ENCODE data around the gene RNF213. TPM values are rescaled to one million over a fixed set of nuclear protein-coding genes. Genes with fewer than 3 reads are reported as not detected.
A peak's percentile ranks its signal among the peaks of the same experiment; 100 is the strongest.

Gene RNF213
- total RNA-seq, 4 donors from 2014 or later = 83.6 to 205 (median 103) TPM

DNA sequence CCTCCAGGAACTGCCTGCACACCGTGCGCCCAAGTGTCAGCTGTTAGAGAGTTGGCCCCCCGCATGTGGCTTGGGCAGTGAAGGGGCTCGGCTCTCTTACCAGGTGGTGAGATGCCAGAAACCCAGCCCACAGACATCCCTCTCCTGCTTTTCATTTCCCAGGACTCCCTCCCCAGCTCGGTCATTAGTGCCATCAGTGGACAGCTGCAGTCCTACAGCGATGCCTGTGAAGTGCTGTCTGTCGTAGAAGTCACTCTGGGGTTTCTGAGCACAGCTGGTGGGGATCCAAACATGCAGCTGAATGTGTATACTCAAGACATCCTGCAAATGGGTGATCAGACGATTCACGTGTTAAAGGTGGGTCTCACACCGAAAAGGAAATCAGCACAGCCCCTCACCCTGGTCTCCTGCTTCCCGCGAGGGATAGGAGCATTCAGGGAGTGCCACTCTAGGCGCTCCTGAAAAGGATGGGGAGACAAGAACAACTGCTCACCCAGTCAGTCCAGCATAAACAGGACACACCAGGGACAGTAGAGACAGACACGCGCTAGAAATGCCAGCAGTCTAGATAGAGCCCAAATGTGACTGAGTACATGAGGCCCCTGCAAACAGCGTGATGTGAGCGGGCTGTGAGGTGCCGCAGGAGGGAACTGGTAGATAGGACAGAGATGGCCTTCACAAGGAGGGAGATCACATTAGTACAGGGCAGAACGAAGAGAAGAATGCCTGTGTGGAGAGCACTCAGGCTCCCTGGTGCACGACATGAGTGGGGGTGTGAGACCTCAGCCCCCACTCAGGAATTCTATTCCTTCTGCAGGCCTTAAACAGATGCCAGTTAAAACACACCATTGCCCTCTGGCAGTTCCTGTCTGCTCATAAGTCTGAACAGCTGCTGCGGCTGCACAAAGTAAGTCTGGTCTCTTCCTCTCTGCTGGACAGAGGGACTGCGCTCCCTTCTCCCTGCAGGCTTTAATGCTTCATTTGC lies 128.7 kb downstream of the RNF213 start:
- TF ChIP-seq, protein P1, sequence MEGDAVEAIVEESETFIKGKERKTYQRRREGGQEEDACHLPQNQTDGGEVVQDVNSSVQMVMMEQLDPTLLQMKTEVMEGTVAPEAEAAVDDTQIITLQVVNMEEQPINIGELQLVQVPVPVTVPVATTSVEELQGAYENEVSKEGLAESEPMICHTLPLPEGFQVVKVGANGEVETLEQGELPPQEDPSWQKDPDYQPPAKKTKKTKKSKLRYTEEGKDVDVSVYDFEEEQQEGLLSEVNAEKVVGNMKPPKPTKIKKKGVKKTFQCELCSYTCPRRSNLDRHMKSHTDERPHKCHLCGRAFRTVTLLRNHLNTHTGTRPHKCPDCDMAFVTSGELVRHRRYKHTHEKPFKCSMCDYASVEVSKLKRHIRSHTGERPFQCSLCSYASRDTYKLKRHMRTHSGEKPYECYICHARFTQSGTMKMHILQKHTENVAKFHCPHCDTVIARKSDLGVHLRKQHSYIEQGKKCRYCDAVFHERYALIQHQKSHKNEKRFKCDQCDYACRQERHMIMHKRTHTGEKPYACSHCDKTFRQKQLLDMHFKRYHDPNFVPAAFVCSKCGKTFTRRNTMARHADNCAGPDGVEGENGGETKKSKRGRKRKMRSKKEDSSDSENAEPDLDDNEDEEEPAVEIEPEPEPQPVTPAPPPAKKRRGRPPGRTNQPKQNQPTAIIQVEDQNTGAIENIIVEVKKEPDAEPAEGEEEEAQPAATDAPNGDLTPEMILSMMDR (IDR thresholded peaks at IDR 0.05) = no peak
- DNase-seq (ENCODE audit: low spot score) = no peak
- ATAC-seq (ENCODE audit: low FRiP score) = no peak

DNA sequence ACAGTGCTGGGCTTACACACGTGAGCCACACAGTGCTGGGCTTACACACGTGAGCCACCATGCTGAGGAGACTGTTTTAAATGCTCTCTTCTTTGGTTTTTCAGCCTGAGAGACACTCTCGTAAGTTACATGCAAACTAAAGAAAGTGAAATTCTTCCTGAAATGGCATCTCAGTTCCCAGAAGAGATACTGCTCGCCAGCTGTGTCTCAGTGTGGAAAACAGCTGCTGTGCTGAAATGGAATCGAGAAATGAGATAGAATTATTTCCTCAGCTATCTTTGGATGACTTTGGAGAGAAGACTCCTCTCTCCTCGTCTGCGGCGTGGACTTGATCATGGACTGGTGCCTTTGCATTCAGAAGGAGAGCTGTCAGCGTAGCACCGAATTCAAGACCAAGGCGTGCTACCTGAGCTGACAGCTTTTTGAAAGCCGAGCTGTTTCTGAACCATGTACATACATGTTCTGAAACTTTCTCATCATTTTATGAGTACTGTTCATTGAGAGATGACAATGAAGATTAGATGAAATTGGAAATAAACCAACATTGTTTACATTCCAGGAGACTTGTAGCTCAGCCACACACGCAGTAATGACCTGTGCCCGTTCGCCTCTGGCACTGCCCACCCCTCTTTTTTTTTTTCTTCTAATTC lies 132.7 kb downstream of the RNF213 start:
- DNase-seq (ENCODE audit: low spot score) (no peak), ATAC-seq (ENCODE audit: low FRiP score) (no peak)
- TF ChIP-seq, protein P1 (IDR thresholded peaks at IDR 0.05) = no peak

DNA sequence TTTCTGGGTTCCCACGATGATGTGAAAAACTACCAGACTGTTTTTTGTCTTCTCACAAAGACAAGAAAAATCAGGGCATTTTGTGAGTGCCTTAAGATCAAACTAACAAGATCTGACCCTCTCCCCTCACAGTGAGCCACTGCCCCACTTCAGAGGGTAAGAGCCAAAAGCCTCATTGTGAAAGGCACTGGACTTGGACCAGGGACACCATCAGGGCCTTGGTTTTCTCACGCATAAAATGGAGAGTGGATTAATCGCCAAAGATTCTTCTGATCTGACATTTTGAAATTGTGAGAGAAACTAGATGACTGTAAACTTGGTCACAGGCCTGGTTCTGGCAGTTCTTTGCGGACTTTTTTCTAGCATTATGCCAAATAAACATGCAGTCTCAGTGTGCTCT lies 133.3 kb downstream of the RNF213 start:
- DNase-seq (ENCODE audit: low spot score) = no peak
- ATAC-seq (ENCODE audit: low FRiP score) = no peak
- TF ChIP-seq, protein P1 (IDR thresholded peaks at IDR 0.05) = no peak

DNA sequence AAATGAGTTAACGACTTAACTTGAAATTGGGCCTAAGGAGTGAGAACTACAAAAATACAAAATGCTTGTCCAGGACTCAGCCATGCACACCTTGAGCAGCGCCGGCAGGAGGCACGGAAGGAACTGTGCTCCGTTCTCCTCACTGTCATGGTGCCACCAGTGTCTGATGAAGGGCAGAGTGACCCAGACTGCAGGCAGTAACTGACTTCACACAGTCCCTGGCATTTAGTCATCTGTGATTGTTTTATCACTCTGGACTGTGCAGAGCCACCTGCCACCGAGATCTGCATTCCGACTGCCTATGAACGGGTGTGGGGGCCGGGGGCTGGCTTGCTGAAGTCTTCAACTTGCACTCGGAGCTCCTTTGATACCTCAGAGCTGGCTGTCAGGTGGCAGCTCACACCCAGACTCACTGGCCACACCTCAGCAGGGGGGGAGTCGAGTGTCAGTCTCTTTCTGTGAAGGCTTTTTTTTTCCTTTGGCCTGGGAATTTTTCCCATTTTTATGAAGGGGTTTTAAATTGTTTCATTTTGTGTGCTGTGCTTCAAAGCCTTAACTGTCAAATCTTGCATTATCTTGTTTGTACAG lies 134.1 kb downstream of the RNF213 start:
- TF ChIP-seq, protein P1 (IDR thresholded peaks at IDR 0.05) = no peak
- DNase-seq (ENCODE audit: low spot score) = no peak
- no peak for ATAC-seq (ENCODE audit: low FRiP score)

DNA sequence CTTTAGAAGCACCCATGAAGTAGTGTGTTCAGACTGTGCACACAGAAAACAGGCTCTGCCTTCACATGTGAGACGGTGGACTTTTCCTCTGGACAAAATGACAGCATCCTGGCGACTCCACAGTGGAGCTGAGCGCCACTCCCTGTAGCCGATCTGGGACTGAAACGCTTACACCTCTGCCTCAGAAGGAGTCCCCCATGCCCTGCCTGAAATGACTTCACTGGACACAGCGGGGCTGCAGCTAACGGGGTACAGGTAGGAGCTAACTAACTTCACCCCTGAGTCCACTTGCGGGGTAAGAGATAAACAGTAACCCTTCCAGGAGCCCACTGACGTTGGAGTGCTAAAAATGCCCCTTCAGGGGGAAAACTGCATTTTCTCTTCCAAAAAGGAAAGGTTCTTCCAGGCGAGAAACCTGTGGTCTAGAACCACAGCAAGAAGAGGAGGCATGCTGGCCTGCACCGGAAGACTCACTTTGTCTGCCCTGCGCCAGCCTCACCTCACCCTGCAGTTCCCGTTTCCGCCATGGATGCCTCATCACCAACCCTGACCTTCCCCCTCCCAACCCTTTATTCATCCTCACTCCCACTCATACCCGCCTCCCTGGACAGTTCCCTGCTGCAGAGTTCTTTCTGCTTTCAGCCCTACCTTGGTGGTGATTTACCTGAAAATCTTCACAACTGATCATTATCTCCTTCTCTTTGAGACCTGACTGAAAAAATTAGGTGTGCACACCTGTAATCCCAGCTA lies 134.9 kb downstream of the RNF213 start:
- ATAC-seq (ENCODE audit: low FRiP score) = peak; percentile 71
- TF ChIP-seq, protein P1 (IDR thresholded peaks at IDR 0.05) = no peak
- no peak for DNase-seq (ENCODE audit: low spot score)

DNA sequence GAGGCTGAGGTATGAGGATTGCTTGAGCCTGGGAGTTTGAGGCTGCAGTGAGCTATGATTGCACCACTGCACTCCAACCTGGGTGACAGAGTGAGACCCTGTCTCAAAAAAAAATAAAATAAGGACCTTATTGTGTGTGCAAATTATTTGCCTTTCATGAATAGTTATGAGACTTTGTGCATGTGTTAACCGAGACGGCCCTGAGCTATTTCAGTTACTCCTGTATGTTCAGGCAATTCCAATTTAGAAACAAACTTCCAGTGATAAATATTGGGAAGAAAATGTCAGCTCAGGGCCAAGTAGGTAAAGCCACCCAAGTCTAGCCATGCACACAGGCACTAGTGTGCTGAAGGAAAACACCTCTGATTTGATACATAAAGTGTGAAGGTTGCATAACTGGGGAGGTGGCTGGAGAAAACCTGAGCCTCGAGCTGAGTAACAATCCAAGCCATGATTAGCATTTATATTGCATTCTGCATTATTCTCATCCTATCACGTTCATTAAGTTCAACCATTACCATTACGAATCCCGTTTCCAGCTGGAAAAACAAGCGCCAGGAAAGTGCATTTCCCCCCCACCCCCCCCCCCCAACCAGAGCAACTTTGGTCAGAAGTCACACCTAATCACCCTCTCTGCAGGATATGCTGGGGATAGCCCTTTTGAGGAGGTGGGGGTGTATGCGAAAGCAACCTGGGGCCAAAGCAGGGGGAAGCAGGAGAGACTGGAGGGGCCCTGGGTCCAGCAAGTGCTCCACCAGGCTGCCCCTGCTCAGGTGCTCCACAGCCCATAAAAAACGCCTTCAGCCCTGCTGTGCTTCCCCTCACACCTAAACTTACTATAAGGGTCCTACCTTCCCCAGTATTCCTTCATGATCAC lies 135.7 kb downstream of the RNF213 start:
- ATAC-seq (ENCODE audit: low FRiP score) = no peak
- DNase-seq (ENCODE audit: low spot score) = no peak
- TF ChIP-seq, protein P1 (IDR thresholded peaks at IDR 0.05) = no peak

Data from omental fat pad (tissue), 4 donors.